GM23248 (cell line): ENCODE measurements around the gene KDM2A. TPM values are rescaled to one million over a fixed set of nuclear protein-coding genes. Genes with fewer than 3 reads are reported as not detected.

Experiments used
- DNase-seq: peaks from one replicate; pipeline ENCODE4 v3.0.0-alpha.2; 2015
- H2AFZ ChIP-seq: fragments of 200-600 bp; sonication (generic); 2 replicates; pipeline ENCODE4 v1.6.1; 2016; ENCODE audit warnings: antibody characterized with exemption
- H3F3A ChIP-seq: fragments of 200-600 bp; sonication (generic); 2 replicates; pipeline ENCODE4 v1.6.1; 2016; ENCODE audit warnings: mild to moderate bottlenecking, antibody characterized with exemption, mixed run types; ENCODE audit not compliant: insufficient read depth
- H3K27ac ChIP-seq: fragments of 200-600 bp; sonication (generic); 2 replicates; pipeline ENCODE4 v1.5.1; 2016; ENCODE audit warnings: mild to moderate bottlenecking
- H3K27me3 ChIP-seq: fragments of 200-600 bp; sonication (generic); replicated peaks from 2 replicates; pipeline ENCODE4 v1.6.1; 2016; ENCODE audit warnings: mild to moderate bottlenecking; ENCODE audit not compliant: insufficient read depth
- H3K36me3 ChIP-seq: fragments of 200-600 bp; sonication (generic); 2 replicates; pipeline ENCODE4 v1.6.1; 2016; ENCODE audit warnings: low read depth, mild to moderate bottlenecking
- H3K4me1 ChIP-seq: fragments of 200-600 bp; sonication (generic); 2 replicates; pipeline ENCODE4 v1.6.1; 2016; ENCODE audit warnings: mild to moderate bottlenecking; ENCODE audit not compliant: insufficient read depth
- H3K4me2 ChIP-seq: fragments of 200-600 bp; sonication (generic); one replicate; pipeline ENCODE4 v1.6.1; 2016; ENCODE audit warnings: mild to moderate bottlenecking; ENCODE audit not compliant: unreplicated experiment
- H3K4me3 ChIP-seq: fragments of 200-600 bp; sonication (generic); 2 replicates; pipeline ENCODE4 v1.5.1; 2016; ENCODE audit warnings: mild to moderate bottlenecking
- H3K79me2 ChIP-seq: fragments of 200-600 bp; sonication (generic); 2 replicates; pipeline ENCODE4 v1.6.1; 2016; ENCODE audit warnings: mild to moderate bottlenecking; ENCODE audit not compliant: insufficient read depth
- H3K9ac ChIP-seq: fragments of 200-600 bp; sonication (generic); 2 replicates; pipeline ENCODE4 v1.6.1; 2016; ENCODE audit warnings: mild to moderate bottlenecking
- H3K9me2 ChIP-seq: fragments of 200-600 bp; sonication (generic); 2 replicates; pipeline ENCODE4 v1.6.1; 2016; ENCODE audit warnings: mixed run types, mild to moderate bottlenecking, moderate library complexity; ENCODE audit not compliant: insufficient read depth
- H3K9me3 ChIP-seq: fragments of 200-600 bp; sonication (generic); one replicate; pipeline ENCODE4 v1.6.1; 2017; ENCODE audit warnings: low read depth
- H4K20me1 ChIP-seq: fragments of 200-600 bp; sonication (generic); 2 replicates; pipeline ENCODE4 v1.6.0; 2016; ENCODE audit not compliant: insufficient read depth
- EZH2 ChIP-seq: fragments of 200-600 bp; sonication (generic); IDR thresholded peaks from 2 replicates; pipeline ENCODE4 v1.6.1; 2018; ENCODE audit warnings: antibody characterized with exemption, mild to moderate bottlenecking; ENCODE audit not compliant: insufficient read depth, poor library complexity, severe bottlenecking
- EZH2phosphoT487 ChIP-seq: fragments of 200-600 bp; sonication (generic); IDR thresholded peaks from 2 replicates; pipeline ENCODE4 v1.6.1; 2018; ENCODE audit warnings: antibody characterized with exemption, moderate library complexity, mild to moderate bottlenecking, low read depth; ENCODE audit not compliant: insufficient read depth
- WGBS, 2 experiments: methylation state at CpG; one replicate each; pipeline ENCODE4 v1.1.6; 2015 to 2017; ENCODE audit warnings: low lambda C conversion rate in 2 of 2, low coverage in 1 of 2; ENCODE audit errors: missing lambda C conversion rate in 2 of 2; 5-methylcytosine and 5-hydroxymethylcytosine counted together
- in situ Hi-C: fragments of 300-500 bp; cut with MboI; formaldehyde crosslinking; loops from 2 replicates; pipeline ENCODE4 v1.15.0; 2020
- polyA plus RNA-seq: library from polyadenylated mRNA; unstranded; fragments of >200 nt; fragmentation: Nextera tagmentation; extraction: Ambion mirVana; gene quantifications from 2 replicates; pipeline ENCODE4 v1.2.1, GENCODE V29; 2016
- total RNA-seq: library from RNA; depleted of rRNA; stranded (reverse); fragments of >200 nt; shearing (Covaris generic); gene quantifications from 2 replicates; pipeline ENCODE4 v1.2.3, GENCODE V29; 2014

KDM2A gene
- total and polyA plus RNA-seq, 2 experiments from 2014 or later, result 12.1 to 34.4 TPM

GRCh38 chr11:67292671-67293070 lies 173.6 kb downstream of the KDM2A start:
- Histone ChIP-seq H2AFZ (no peak overlapping the region), H3K36me3 (peaks cover 31% of the 10 kb centered on the region), H3K9me2 (no peaks in the 10 kb centered on the region), H3K79me2 (peaks cover 61% of the 10 kb centered on the region), H3K9ac (no peak overlapping the region), H3K4me3 (no peak overlapping the region), H3K27ac (peak overlapping the region; percentile 37), H4K20me1 (no peaks in the 10 kb centered on the region; the same call in 1 of the 2 replicates), H3K9me3 (no peaks in the 10 kb centered on the region), H3K27me3 (no peaks in the 10 kb centered on the region), H3F3A (peaks cover 22% of the 10 kb centered on the region), H3K4me2 (peak overlapping the region; percentile 10), H3K4me1 (peaks cover 28% of the 10 kb centered on the region)
- TF ChIP-seq EZH2phosphoT487, result no peak
- TF ChIP-seq EZH2, result no peak
- DNase-seq, result peak; percentile 43
- 48 to 59% methylated on average over 3 of the region's 3 CpGs for WGBS, 2 experiments
- in situ Hi-C loops, result no loop called here

- in situ Hi-C loops, result no loop called here
- H3F3A ChIP-seq, result peaks cover 18% of the 10 kb centered on the region
- peaks cover 24% of the 10 kb centered on the region for H3K4me1 ChIP-seq
- no peak overlapping the region for H3K4me3 ChIP-seq
- H4K20me1 ChIP-seq, result no peaks in the 10 kb centered on the region; the same call in 1 of the 2 replicates
- no peak overlapping the region for H3K9ac ChIP-seq
- H3K4me2 ChIP-seq, result peak overlapping the region; percentile 10
- H2AFZ ChIP-seq, result no peak overlapping the region
- 0 out of 2 replicates have a peak, but pooled peaks have one; percentile 55 for TF ChIP-seq EZH2phosphoT487
- no peak for TF ChIP-seq EZH2
- peaks cover 66% of the 10 kb centered on the region for H3K79me2 ChIP-seq
- peak overlapping the region; percentile 37 for H3K27ac ChIP-seq
- no peaks in the 10 kb centered on the region for H3K9me2 ChIP-seq
- peaks cover 31% of the 10 kb centered on the region for H3K36me3 ChIP-seq
- peak; percentile 62 for DNase-seq
- 11 to 19% methylated on average over 3 of the region's 3 CpGs for WGBS, 2 experiments
- H3K27me3 ChIP-seq, result no peaks in the 10 kb centered on the region
- no peaks in the 10 kb centered on the region for H3K9me3 ChIP-seq
Measured at GRCh38 chr11:67293090-67293489, 174.0 kb downstream of the KDM2A start.

- no peaks in the 10 kb centered on the region for H3K9me2 ChIP-seq
- WGBS, 2 experiments, result 71 to 90% methylated on average over 1 of the region's 1 CpG
- H3K4me3 ChIP-seq, result no peak overlapping the region
- no peaks in the 10 kb centered on the region; the same call in 1 of the 2 replicates for H4K20me1 ChIP-seq
- no peak overlapping the region for H3K27ac ChIP-seq
- H3K9me3 ChIP-seq, result no peaks in the 10 kb centered on the region
- in situ Hi-C loops, result no loop called here
- H3K27me3 ChIP-seq, result no peaks in the 10 kb centered on the region
- TF ChIP-seq EZH2phosphoT487, result no peak
- TF ChIP-seq EZH2, result no peak
- no peak overlapping the region for H3K4me2 ChIP-seq
- peaks cover 15% of the 10 kb centered on the region for H3K4me1 ChIP-seq
- no peak overlapping the region for H3K9ac ChIP-seq
- no peak overlapping the region for H2AFZ ChIP-seq
- peaks cover 57% of the 10 kb centered on the region for H3K79me2 ChIP-seq
- peak; percentile 51 for DNase-seq
- peaks cover 17% of the 10 kb centered on the region for H3F3A ChIP-seq
- peaks cover 31% of the 10 kb centered on the region for H3K36me3 ChIP-seq
Measured at GRCh38 chr11:67295846-67296245, 176.8 kb downstream of the KDM2A start.

- no peak overlapping the region for H3K9ac ChIP-seq
- H3K27ac ChIP-seq, result no peak overlapping the region
- peaks cover 47% of the 10 kb centered on the region for H3K79me2 ChIP-seq
- H2AFZ ChIP-seq, result no peak overlapping the region
- peaks cover 31% of the 10 kb centered on the region for H3K36me3 ChIP-seq
- H3K9me3 ChIP-seq, result no peaks in the 10 kb centered on the region
- TF ChIP-seq EZH2phosphoT487 (no peak), EZH2 (no peak)
- DNase-seq, result no peak
- 84 to 92% methylated on average over 4 to 7 of the region's 7 CpGs for WGBS, 2 experiments
- H4K20me1 ChIP-seq, result no peaks in the 10 kb centered on the region
- in situ Hi-C loops, result no loop called here
- H3F3A ChIP-seq, result peaks cover 4% of the 10 kb centered on the region; the same call in 1 of the 2 replicates
- H3K4me1 ChIP-seq, result 0 out of 2 replicates have a peak, but pooled peaks cover 6% of the 10 kb centered on the region
- no peaks in the 10 kb centered on the region for H3K27me3 ChIP-seq
- no peaks in the 10 kb centered on the region for H3K9me2 ChIP-seq
- no peak overlapping the region for H3K4me2 ChIP-seq
- no peak overlapping the region for H3K4me3 ChIP-seq
Measured at GRCh38 chr11:67298786-67299185, 179.7 kb downstream of the KDM2A start.

GRCh38 chr11:67299471-67300191 lies 180.6 kb downstream of the KDM2A start:
- H3K9me3 ChIP-seq, result no peaks in the 10 kb centered on the region
- H4K20me1 ChIP-seq, result no peaks in the 10 kb centered on the region
- H3K4me2 ChIP-seq, result no peak overlapping the region
- 96 to 98% methylated on average over 23 to 29 of the region's 29 CpGs for WGBS, 2 experiments
- no peak overlapping the region for H3K27ac ChIP-seq
- H3K4me3 ChIP-seq, result no peak overlapping the region
- H2AFZ ChIP-seq, result no peak overlapping the region
- peaks cover 24% of the 10 kb centered on the region for H3K36me3 ChIP-seq
- H3K4me1 ChIP-seq, result 0 out of 2 replicates have a peak, but pooled peaks cover 12% of the 10 kb centered on the region
- H3K79me2 ChIP-seq, result peaks cover 39% of the 10 kb centered on the region
- in situ Hi-C loops, result no loop called here
- no peaks in the 10 kb centered on the region for H3K27me3 ChIP-seq
- no peak for DNase-seq
- TF ChIP-seq EZH2 (no peak), EZH2phosphoT487 (no peak)
- H3F3A ChIP-seq, result no peaks in the 10 kb centered on the region
- H3K9ac ChIP-seq, result no peak overlapping the region
- H3K9me2 ChIP-seq, result no peaks in the 10 kb centered on the region
